NT2/D1 (cell line): ENCODE data around the gene PGAM2.

Experiments used
- SUZ12 ChIP-seq: IDR thresholded peaks from 2 replicates; pipeline ENCODE4 v1.6.1; 2011; ENCODE audit not compliant: insufficient read length, insufficient read depth; ENCODE audit errors: extremely low read depth
- YY1 ChIP-seq: IDR thresholded peaks from 2 replicates; pipeline ENCODE4 v1.6.1; 2011; ENCODE audit not compliant: insufficient read length, insufficient read depth

DNA sequence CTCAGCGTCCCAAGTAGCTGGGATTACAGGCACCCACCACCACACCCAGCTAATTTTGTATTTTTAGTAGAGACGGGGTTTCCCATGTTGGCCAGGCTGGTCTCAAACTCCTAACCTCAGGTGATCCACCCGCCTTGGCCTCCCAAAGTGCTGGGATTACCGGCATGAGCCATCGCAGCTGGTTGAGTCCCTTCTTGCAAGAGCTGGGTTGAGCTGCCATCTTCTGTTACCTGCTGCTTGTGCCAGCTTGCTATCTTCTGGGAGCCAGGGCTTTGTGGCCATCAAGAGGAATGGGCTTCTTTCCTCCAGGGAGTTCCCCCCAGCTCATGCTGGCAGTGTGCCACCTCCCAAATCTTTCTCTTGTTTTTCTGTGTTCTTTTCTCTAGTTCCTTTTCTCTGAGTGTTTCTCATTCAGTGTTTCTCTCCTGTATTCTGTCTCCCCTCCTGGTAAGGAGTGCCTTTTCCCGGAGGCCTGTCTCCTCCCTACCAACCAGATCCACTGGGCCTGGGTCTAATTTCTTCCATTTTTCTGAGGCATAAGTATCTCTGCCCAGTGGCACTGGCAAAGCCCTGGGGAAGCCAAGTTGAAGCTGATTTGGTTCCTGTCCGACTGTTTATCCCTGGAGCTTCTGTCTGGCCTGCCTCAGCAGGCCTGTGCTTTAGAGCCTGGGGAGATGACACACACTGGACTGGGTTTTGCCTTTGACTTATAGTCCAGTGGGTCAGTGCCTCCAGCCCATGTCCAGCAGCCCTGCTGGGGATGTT lies 17.2 kb downstream of the PGAM2 start:
- TF ChIP-seq SUZ12 (no peak), YY1 (no peak)
